WTC11 (cell line): ENCODE results near the gene MLC1. TPM values are rescaled to one million over a fixed set of nuclear protein-coding genes. Genes with fewer than 3 reads are reported as not detected.

Source experiments
- ATAC-seq: fragments of 200-7000 bp; cut with Tn5 transposase; 2 replicates; pipeline ENCODE4 v1.10.0; 2021; ENCODE audit warnings: mild to moderate bottlenecking, moderate library complexity
- CTCF ChIA-PET: fragments of 300-600 bp; sonication (Branson Sonifier 250); formaldehyde crosslinking; loops from one replicate; lab custom pipeline; 2021; ENCODE audit warnings: antibody characterized with exemption; lab: Charles Lee
- POLR2A ChIA-PET: fragments of 350-600 bp; sonication (Branson Sonifier 250); formaldehyde crosslinking; loops from one replicate; lab custom pipeline; 2021; ENCODE audit warnings: antibody characterized with exemption; lab: Charles Lee
- DNase-seq: peaks from one replicate; pipeline ENCODE4 v3.0.0; 2021; ENCODE audit warnings: low spot score
- H3K27ac Mint-ChIP-seq: 2 replicates; pipeline ENCODE4 v1.8.0; 2021; ENCODE audit warnings: mixed read lengths
- H3K27me3 Mint-ChIP-seq: 2 replicates; pipeline ENCODE4 v1.8.0; 2021; ENCODE audit warnings: low read depth, mild to moderate bottlenecking, moderate library complexity, mixed read lengths
- H3K36me3 Mint-ChIP-seq: 2 replicates; pipeline ENCODE4 v1.8.0; 2021; ENCODE audit warnings: mixed read lengths
- H3K4me1 Mint-ChIP-seq: 2 replicates; pipeline ENCODE4 v1.8.0; 2022; ENCODE audit warnings: mixed read lengths
- H3K4me3 Mint-ChIP-seq: 2 replicates; pipeline ENCODE4 v1.8.0; 2021; ENCODE audit warnings: mild to moderate bottlenecking, moderate library complexity, mixed read lengths
- H3K9me3 Mint-ChIP-seq: 2 replicates; pipeline ENCODE4 v1.8.0; 2021; ENCODE audit warnings: mixed read lengths
- ARID4B ChIP-seq: sonication (generic); formaldehyde crosslinking; IDR thresholded peaks from 2 replicates; pipeline ENCODE4 v1.8.0; 2023; ENCODE audit warnings: missing genetic modification reagents, mild to moderate bottlenecking, borderline replicate concordance
- ATF1 ChIP-seq: sonication (generic); formaldehyde crosslinking; IDR thresholded peaks from 2 replicates; pipeline ENCODE4 v1.8.1; 2023; ENCODE audit warnings: mild to moderate bottlenecking, moderate library complexity, missing genetic modification reagents
- CDX4 ChIP-seq: fragments of 250-450 bp; sonication (Bioruptor Pico); IDR thresholded peaks from 2 replicates; pipeline ENCODE4 v1.9.0; 2021; ENCODE audit warnings: moderate library complexity, mild to moderate bottlenecking, inconsistent platforms, borderline replicate concordance
- FOXK1 ChIP-seq: sonication (generic); formaldehyde crosslinking; IDR thresholded peaks from 2 replicates; pipeline ENCODE4 v1.8.0; 2022; ENCODE audit warnings: mild to moderate bottlenecking, moderate library complexity, missing genetic modification reagents
- FOXP4 ChIP-seq: sonication (generic); formaldehyde crosslinking; IDR thresholded peaks from 2 replicates; pipeline ENCODE4 v1.8.0; 2022; ENCODE audit warnings: mild to moderate bottlenecking, missing genetic modification reagents
- GABPB1 ChIP-seq: sonication (generic); formaldehyde crosslinking; IDR thresholded peaks from 2 replicates; pipeline ENCODE4 v1.8.1; 2023; ENCODE audit warnings: mild to moderate bottlenecking, missing genetic modification reagents
- GRHL2 ChIP-seq: fragments of 250-450 bp; sonication (Bioruptor Pico); IDR thresholded peaks from 2 replicates; pipeline ENCODE4 v1.8.0; 2022; ENCODE audit warnings: mild to moderate bottlenecking, moderate library complexity; ENCODE audit not compliant: insufficient replicate concordance, severe bottlenecking
- JAZF1 ChIP-seq: fragments of 250-450 bp; sonication (Bioruptor Pico); IDR thresholded peaks from 2 replicates; pipeline ENCODE4 v1.9.0; 2021; ENCODE audit warnings: moderate library complexity, mild to moderate bottlenecking, inconsistent platforms
- TCF7 ChIP-seq: sonication (generic); formaldehyde crosslinking; IDR thresholded peaks from 2 replicates; pipeline ENCODE4 v1.8.0; 2022; ENCODE audit warnings: mild to moderate bottlenecking, low read depth, missing genetic modification reagents, moderate library complexity
- ZNF317 ChIP-seq: sonication (generic); formaldehyde crosslinking; IDR thresholded peaks from 2 replicates; pipeline ENCODE4 v1.8.1; 2023; ENCODE audit warnings: low read depth, mild to moderate bottlenecking, moderate library complexity, missing genetic modification reagents, borderline replicate concordance
- total RNA-seq: library from RNA; stranded (reverse); gene quantifications from 3 replicates; pipeline ENCODE4 v1.2.3, GENCODE V29; 2021
- TF ChIP-seq, protein P1 (sequence below): fragments of 250-450 bp; sonication (Bioruptor Pico); IDR thresholded peaks from 2 replicates; pipeline ENCODE4 v2.1.2; 2022; ENCODE audit warnings: mild to moderate bottlenecking, moderate library complexity
- TF ChIP-seq, protein P2 (sequence below): sonication (generic); formaldehyde crosslinking; IDR thresholded peaks from 2 replicates; pipeline ENCODE4 v1.8.1; 2023; ENCODE audit warnings: mild to moderate bottlenecking, missing genetic modification reagents, moderate library complexity

The MLC1 gene
- total RNA-seq, 1 experiment from 2014 or later: 0.13 TPM

DNA sequence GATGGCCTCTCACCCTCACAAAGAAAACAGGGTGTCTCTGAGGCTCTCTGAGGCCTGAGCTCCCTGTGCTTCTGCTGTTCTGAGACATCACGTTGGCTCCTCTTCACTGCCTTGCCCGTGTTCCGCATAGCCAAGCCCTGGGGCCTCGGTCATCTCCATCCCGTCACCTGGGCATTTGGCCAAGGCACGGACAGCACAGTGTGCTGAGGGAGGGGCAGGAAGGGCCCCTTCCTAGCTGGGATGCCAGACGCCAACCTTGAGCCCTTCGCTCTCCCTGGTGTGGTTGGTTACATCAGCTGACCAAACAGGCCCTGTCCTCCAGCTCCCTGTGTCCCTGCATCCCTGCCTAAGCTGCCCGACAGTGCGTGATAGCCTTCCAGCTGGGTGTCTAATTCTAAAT, 30.5 kb upstream of the MLC1 start:
- Mint-ChIP-seq H3K9me3 (no peaks in the 10 kb centered on the region), H3K27ac (no peak overlapping the region), H3K4me3 (no peak overlapping the region), H3K4me1 (peaks cover 5% of the 10 kb centered on the region), H3K27me3 (peaks cover 4% of the 10 kb centered on the region; the same call in 1 of the 2 replicates), H3K36me3 (no peaks in the 10 kb centered on the region)
- POLR2A ChIA-PET: no interaction called here
- ATAC-seq (no peak), DNase-seq (no peak)
- CTCF ChIA-PET: interaction anchor here (0.8 kb wide), 1 partner anchor 85 kb away, joined by 3 read pairs; no protein-coding TSS in a partner anchor
- TF ChIP-seq JAZF1 (CRISPR knock-in tag) (no peak), GABPB1 (CRISPR knock-in tag) (peak; percentile 91)

DNA sequence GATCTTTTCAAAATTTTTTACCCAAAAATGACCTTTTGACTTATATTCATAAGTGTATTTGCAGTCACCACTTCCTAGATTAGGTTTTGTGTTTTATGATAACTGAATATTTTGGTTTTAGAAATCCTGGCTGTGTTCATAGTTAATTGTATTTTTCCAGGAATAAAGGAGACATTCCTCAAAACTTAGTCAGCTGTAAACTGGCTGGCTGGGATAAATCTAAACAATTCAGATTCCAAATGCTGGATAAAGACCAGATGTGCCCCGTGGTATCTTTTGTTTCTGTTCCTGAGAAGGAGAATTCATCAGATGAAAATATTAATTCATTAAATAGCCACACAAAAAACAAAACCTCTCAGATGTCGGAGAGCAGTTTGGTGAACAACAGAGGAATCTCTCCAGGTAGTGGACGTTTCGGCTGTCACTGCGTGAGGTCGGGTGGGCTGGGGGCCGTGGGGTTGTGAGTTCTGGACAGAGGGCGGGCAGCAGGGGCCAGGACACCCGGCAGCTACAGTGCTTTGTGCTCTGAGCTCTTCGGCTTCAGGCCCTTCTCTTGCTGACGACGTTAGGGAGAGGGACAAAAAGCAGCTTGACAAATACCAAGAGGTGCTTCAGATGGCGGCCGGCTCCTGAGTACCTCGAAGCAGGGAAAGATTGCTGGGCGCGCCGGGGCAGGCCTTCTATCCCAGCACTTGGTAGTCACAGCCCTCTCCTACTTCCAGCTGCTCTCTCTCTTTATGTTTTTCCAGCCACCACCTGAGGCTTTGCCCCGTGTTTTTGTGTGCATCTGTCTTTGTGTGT, 29.2 kb upstream of the MLC1 start:
- no peaks in the 10 kb centered on the region for H3K36me3 Mint-ChIP-seq
- peaks cover 4% of the 10 kb centered on the region; the same call in 1 of the 2 replicates for H3K27me3 Mint-ChIP-seq
- ATAC-seq (no peak), DNase-seq (no peak)
- TF ChIP-seq CDX4 (CRISPR knock-in tag) (no peak), ATF1 (CRISPR knock-in tag) (no peak), FOXP4 (no peak), ARID4B (CRISPR knock-in tag) (no peak), FOXK1 (CRISPR knock-in tag) (no peak), GRHL2 (CRISPR knock-in tag) (no peak), TCF7 (CRISPR knock-in tag) (no peak), ZNF317 (CRISPR knock-in tag) (no peak)
- TF ChIP-seq, protein P1, sequence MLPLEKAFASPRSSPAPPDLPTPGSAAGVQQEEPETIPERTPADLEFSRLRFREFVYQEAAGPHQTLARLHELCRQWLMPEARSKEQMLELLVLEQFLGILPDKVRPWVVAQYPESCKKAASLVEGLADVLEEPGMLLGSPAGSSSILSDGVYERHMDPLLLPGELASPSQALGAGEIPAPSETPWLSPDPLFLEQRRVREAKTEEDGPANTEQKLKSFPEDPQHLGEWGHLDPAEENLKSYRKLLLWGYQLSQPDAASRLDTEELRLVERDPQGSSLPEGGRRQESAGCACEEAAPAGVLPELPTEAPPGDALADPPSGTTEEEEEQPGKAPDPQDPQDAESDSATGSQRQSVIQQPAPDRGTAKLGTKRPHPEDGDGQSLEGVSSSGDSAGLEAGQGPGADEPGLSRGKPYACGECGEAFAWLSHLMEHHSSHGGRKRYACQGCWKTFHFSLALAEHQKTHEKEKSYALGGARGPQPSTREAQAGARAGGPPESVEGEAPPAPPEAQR (CRISPR knock-in tag): no peak
- TF ChIP-seq, protein P2, sequence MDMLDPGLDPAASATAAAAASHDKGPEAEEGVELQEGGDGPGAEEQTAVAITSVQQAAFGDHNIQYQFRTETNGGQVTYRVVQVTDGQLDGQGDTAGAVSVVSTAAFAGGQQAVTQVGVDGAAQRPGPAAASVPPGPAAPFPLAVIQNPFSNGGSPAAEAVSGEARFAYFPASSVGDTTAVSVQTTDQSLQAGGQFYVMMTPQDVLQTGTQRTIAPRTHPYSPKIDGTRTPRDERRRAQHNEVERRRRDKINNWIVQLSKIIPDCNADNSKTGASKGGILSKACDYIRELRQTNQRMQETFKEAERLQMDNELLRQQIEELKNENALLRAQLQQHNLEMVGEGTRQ: no peak
- TF ChIP-seq, all 79 proteins: peak for 0
- H3K9me3 Mint-ChIP-seq: no peaks in the 10 kb centered on the region
- H3K4me1 Mint-ChIP-seq: peaks cover 5% of the 10 kb centered on the region
- no peak overlapping the region for H3K4me3 Mint-ChIP-seq
- CTCF ChIA-PET: no interaction called here
- POLR2A ChIA-PET: no interaction called here
- H3K27ac Mint-ChIP-seq: no peak overlapping the region
